AG09309 (cell line): ENCODE data around the gene STK32A.

Source experiments
- DNase-seq: peaks from one replicate; pipeline ENCODE4 v3.0.0-alpha.2; 2010; ENCODE audit warnings: low read depth
- H3K4me3 ChIP-seq: 2 replicates; pipeline ENCODE4 v1.5.1; 2011; ENCODE audit warnings: mild to moderate bottlenecking, low read depth, low read length, moderate library complexity; ENCODE audit not compliant: control insufficient read depth
- TF ChIP-seq, protein P1 (sequence below): IDR thresholded peaks from 2 replicates; pipeline ENCODE4 v1.5.1; 2011; ENCODE audit warnings: mild to moderate bottlenecking, low read depth, low read length, inconsistent platforms; ENCODE audit not compliant: insufficient read depth, control insufficient read depth; ENCODE audit errors: missing control alignments

STK32A gene

DNA sequence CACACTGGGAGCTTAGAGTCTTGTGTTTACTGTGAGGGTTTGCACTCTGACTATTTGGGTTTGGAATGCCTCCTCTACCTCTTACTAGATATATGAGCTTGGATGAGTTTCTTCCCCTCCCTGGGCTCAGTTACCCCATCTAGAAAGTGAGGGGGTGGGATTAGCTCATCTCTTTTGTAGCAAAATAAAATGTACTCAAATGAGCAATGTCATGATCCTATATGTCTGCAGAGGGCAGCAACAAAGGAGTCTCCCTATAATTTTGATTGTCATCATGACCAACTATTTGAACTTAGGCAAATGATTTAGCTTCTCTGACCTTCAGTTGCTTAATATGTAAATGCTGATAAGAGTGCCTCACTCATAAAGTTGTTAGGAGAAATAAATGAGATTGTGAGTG is 166.1 kb downstream of the STK32A start:
- no peak overlapping the region for H3K4me3 ChIP-seq
- TF ChIP-seq, protein P1, sequence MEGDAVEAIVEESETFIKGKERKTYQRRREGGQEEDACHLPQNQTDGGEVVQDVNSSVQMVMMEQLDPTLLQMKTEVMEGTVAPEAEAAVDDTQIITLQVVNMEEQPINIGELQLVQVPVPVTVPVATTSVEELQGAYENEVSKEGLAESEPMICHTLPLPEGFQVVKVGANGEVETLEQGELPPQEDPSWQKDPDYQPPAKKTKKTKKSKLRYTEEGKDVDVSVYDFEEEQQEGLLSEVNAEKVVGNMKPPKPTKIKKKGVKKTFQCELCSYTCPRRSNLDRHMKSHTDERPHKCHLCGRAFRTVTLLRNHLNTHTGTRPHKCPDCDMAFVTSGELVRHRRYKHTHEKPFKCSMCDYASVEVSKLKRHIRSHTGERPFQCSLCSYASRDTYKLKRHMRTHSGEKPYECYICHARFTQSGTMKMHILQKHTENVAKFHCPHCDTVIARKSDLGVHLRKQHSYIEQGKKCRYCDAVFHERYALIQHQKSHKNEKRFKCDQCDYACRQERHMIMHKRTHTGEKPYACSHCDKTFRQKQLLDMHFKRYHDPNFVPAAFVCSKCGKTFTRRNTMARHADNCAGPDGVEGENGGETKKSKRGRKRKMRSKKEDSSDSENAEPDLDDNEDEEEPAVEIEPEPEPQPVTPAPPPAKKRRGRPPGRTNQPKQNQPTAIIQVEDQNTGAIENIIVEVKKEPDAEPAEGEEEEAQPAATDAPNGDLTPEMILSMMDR: no peak
- DNase-seq: no peak

DNA sequence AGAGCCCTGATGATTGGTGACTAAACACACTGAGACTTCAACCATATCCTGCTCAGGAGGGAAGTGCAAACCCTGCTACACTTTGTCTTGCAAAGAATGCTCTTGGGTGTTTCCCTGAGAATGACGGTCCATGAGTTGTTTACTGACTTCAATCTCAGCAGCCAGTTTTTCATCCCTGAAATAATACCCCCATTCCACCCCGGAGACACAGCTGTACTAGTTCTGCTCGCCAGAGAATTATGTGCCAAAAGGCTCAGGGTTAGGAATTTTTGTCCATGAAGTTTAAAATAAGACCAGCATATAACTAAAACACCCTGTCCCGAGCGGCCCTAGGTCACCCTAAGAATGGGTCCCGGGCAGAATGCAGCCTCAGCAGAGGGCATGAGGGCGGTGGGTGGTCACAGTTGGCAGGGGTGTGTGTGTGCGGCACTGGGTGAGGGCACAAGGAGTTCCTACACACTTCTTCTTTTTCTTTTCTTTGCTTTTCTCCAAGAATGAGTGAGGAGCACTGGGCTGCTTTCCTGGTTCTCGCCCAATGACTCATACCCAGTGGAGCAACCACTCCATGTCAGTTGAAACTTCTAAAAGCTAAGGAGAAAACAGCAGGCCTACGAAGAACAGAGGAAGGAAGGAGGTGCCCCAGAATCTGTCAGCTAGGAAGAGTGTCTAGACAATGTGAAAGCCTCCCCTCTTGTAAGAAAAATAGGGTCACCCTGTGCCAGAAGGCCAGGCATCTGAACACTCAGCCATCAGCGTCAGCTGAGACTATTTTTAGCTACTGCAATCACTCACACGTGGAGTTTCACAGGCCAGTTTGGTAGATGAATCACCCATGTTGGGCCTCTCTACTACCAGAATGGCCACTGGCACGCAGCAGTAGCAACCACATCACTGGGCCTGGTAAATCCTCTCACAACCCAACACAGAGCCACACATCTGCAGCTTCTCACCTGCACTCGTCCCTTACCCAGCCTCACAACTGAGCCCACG is 169.1 kb downstream of the STK32A start:
- DNase-seq: peak; percentile 98
- H3K4me3 ChIP-seq: peak overlapping the region; percentile 4
- TF ChIP-seq, protein P1: no peak

DNA sequence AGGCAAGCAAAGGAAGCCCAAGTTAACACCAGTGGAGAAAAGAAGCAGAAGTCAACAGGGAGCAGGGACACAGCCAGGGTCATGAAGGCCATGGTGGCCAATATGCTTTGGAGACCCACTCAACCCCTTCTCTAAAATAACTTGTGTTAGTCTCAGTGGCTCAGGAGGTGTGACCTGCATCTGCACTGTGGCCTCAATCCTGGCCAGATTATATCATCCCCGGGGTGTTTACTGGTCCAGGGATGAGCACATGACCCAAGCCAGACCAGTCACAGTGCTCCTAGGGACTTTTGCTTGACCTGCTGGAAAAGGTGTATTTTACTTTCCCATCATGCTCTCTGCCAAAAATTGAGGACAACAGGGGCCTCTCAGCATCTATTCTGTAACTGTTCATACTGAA is 169.9 kb downstream of the STK32A start:
- no peak overlapping the region for H3K4me3 ChIP-seq
- TF ChIP-seq, protein P1: no peak
- no peak for DNase-seq

DNA sequence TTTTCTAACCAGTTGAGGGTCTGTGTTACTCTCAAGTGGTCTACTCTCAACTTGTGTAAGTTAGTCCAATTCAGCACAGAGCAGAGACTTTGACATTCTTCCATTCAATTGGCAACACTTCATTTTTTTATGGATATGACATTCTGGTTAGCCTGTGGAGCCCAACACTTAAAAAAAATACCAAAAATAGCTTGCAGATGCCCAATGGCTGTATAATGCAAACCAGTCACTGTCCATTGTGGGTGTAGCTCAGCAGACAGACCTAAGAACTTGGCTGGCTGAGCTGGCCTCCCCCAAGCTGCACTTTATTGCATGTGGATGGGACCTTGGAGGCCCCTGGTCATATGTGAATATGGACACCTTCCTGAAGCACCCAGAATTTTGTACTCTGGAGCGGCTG is 171.8 kb downstream of the STK32A start:
- TF ChIP-seq, protein P1: no peak
- no peak overlapping the region for H3K4me3 ChIP-seq
- no peak for DNase-seq

DNA sequence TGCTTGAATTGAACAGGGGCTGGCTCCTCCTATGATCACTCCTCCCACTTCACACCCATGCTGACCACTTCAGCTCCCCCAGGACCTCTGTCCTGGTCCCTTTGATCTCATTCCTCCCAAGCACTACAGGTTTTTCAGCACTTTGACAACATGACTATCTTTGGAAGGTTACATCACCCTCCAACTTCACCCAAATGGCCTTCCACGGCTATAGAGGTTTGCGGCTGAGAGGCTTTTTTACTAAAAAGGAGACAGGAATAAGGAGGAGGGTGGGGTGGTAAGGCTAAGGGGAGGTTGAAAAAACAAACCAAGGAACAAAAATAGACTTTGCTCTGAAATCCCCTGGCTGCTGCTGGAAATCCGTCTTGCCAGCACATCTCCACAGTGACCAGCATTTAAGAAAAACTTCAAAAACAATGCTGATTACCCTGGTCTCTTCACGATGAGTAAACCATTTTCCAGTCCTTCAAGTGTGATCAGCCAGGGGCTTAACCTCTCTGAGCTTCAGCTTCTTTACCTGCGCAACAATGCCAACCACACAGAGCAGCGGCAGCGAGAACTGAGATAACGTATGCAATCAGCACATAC is 172.4 kb downstream of the STK32A start:
- TF ChIP-seq, protein P1: no peak
- DNase-seq: peak; percentile 43

DNA sequence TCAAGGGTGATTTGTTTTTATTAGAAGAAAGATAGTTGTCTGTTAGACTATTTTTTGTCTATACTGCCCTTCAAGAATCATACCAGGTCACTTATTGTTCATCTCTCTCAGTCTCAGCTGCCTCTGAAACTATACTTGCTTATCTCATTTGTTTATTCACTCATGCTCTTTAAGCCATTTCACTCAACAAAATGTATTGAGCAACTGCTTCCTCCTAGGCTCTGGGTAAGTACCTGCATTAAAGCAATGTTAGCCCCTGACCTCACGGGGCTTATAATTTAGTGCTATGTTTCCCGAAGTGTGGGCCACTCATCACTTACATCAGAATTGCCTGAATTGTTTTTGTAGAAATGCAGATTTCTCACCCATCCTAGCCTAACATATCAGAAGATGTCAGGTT is 174.2 kb downstream of the STK32A start:
- no peak for DNase-seq
- TF ChIP-seq, protein P1: no peak
- H3K4me3 ChIP-seq: no peak overlapping the region

More for the DNA sequence above, 172.4 kb downstream of the STK32A start:
- no peak overlapping the region for H3K4me3 ChIP-seq
